ENCODE data around the gene DGAT2.

DNA sequence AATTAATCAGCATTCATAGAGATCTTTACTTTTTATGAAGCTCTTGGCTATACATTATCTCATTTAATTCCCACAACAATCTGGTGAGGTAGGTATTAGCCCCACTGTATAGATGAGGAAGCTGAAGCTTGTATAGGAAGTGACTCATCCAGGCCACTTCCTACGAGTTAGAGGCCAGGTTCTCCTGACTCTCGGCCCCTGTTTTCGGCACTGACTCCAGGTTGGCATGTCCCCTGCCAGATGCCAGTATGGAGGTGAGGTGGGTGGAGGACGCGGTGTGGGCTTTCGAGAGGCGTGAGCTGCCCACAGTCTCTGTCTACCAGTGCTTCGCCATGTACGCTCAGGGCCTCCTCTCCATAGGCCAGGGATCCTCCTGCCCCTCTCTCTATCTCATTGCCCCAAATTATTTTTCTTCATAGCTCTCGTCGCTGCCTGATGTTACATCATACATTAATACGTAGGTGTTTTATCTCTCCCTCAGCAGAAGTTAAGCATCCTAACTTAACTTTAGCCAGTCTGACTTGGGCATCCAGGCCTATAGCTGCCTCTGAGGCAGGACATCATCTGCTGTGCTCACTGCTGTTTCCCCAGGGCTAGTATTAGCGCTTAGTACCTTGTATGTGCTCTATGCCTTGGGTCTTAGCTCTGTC, 9.0 kb downstream of the DGAT2 start:
- TF ChIP-seq, protein P1, sequence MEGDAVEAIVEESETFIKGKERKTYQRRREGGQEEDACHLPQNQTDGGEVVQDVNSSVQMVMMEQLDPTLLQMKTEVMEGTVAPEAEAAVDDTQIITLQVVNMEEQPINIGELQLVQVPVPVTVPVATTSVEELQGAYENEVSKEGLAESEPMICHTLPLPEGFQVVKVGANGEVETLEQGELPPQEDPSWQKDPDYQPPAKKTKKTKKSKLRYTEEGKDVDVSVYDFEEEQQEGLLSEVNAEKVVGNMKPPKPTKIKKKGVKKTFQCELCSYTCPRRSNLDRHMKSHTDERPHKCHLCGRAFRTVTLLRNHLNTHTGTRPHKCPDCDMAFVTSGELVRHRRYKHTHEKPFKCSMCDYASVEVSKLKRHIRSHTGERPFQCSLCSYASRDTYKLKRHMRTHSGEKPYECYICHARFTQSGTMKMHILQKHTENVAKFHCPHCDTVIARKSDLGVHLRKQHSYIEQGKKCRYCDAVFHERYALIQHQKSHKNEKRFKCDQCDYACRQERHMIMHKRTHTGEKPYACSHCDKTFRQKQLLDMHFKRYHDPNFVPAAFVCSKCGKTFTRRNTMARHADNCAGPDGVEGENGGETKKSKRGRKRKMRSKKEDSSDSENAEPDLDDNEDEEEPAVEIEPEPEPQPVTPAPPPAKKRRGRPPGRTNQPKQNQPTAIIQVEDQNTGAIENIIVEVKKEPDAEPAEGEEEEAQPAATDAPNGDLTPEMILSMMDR (optimal IDR thresholded peaks at IDR 0.05 in 1 of 3, IDR thresholded peaks at IDR 0.05 in 1 of 3, conservative IDR thresholded peaks at IDR 0.05 in 1 of 3; ENCODE audit: extremely low read depth in 1 of 3, insufficient read depth in 2 of 3, low read length in 3 of 3): no peak
- TF ChIP-seq EZH2 (IDR thresholded peaks at IDR 0.05; ENCODE audit: low read length): no peak
